Activated CD4-positive, alpha-beta memory T cell treated with anti-CD3 and anti-CD28 coated beads, Interleukin-2, amount 10 ng/mL, durations not matched to agents 7 days and 5 days (primary cell): ENCODE data around the gene GPC6. TPM values are rescaled to one million over a fixed set of nuclear protein-coding genes. Genes with fewer than 3 reads are reported as not detected.

ENCODE experiments used
- CTCF ChIA-PET: fragments of 350-600 bp; sonication (Branson Sonifier 250); formaldehyde crosslinking; loops from one replicate; lab custom pipeline; 2021; ENCODE audit warnings: antibody characterized with exemption, inconsistent platforms; lab: Charles Lee
- POLR2A ChIA-PET: fragments of 350-600 bp; sonication (Branson Sonifier 250); formaldehyde crosslinking; loops from one replicate; lab custom pipeline; 2021; ENCODE audit warnings: antibody characterized with exemption; lab: Charles Lee
- DNase-seq: peaks from one replicate; pipeline ENCODE4 v3.0.0-alpha.2; 2020
- H3K27ac Mint-ChIP-seq: one replicate; pipeline ENCODE4 v1.8.0; 2021; ENCODE audit warnings: mild to moderate bottlenecking, mixed read lengths
- H3K27me3 Mint-ChIP-seq: one replicate; pipeline ENCODE4 v1.8.0; 2021; ENCODE audit warnings: mixed read lengths
- H3K36me3 Mint-ChIP-seq: one replicate; pipeline ENCODE4 v1.8.0; 2021; ENCODE audit warnings: low read depth, mixed read lengths
- H3K4me1 Mint-ChIP-seq: one replicate; pipeline ENCODE4 v1.8.0; 2021; ENCODE audit warnings: mixed read lengths
- H3K4me3 Mint-ChIP-seq: one replicate; pipeline ENCODE4 v1.8.0; 2021; ENCODE audit warnings: mild to moderate bottlenecking, mixed read lengths
- H3K9me3 Mint-ChIP-seq: one replicate; pipeline ENCODE4 v1.8.0; 2021; ENCODE audit warnings: mixed read lengths
- total RNA-seq, 2 experiments: library from RNA; stranded (reverse); gene quantifications; one replicate each; pipeline ENCODE4 v1.2.3, GENCODE V29; 2021

The GPC6 gene
- total RNA-seq, 2 experiments from 2014 or later = not detected

DNA sequence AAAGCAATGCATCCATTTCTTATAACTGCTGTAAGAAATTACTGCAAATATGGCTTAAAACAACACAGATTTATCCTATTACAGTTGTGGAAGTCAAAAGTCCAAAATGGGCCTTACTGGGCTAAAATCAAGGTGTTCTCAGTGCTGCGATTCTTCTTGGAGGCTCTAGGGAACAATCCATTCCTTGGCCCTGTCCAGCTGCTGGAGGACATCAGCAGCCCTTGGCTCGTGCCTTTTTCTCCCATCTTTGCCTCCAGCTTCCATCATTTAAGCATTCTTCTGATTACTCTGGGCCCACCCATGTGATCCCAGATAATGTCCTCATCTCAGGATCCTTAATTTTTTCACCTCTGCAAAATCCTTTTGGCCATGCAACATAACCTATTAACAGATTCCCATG lies 645.8 kb downstream of the GPC6 start:
- no peak for DNase-seq
- no peaks in the 10 kb centered on the region for H3K36me3 Mint-ChIP-seq
- no peak overlapping the region for H3K27ac Mint-ChIP-seq
- no peaks in the 10 kb centered on the region for H3K27me3 Mint-ChIP-seq
- no peaks in the 10 kb centered on the region for H3K4me1 Mint-ChIP-seq
- ChIA-PET CTCF (no interaction called here), POLR2A (no interaction called here)
- H3K9me3 Mint-ChIP-seq = no peaks in the 10 kb centered on the region
- H3K4me3 Mint-ChIP-seq = no peak overlapping the region

DNA sequence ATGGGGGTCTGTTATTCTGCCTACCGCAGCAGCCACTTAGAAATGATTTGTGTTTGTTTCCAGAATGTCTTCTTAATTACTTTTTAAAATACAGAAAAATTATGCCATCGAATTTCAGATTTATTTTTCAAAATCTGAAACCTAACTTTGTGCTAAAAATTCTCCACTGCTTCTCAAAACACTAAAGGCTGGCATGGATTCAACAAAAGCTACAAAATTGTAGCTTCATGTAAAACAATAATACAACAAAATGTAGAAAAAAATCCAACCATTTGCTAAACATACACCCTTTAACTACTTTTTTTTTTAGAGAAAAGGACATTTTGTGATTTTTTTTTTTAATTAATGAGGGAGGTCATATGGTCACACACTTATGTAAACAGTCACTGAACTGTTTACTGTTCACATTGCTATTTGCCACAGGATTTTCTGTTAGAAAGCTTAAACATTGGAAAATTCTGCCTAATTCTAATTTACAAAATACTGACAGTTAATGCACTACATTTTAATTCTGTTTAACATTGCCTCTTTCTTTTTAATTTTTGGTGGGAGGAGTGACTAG lies 646.3 kb downstream of the GPC6 start:
- ChIA-PET POLR2A (no interaction called here), CTCF (no interaction called here)
- Mint-ChIP-seq H3K4me1 (no peaks in the 10 kb centered on the region), H3K9me3 (no peaks in the 10 kb centered on the region), H3K27me3 (no peaks in the 10 kb centered on the region), H3K27ac (no peak overlapping the region), H3K4me3 (no peak overlapping the region), H3K36me3 (no peaks in the 10 kb centered on the region)
- no peak for DNase-seq

DNA sequence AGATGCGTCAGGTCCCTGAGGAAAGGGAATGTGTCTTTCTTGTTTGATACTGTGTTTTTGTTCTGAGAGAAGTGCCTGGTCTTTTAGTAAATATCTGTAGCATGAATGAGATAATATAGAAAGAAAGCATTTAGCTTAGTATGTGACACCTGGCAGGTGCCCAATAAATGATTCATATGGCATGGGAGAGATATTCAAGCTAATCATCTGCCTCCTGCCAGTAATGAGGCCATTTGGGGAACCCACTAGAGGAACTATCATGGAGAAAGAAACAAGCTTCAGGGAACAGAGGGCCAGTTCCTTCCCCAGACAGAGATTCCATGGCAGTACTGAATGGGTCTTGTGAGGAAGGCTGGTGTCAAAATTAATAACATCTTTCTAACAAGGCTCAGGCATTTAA lies 648.9 kb downstream of the GPC6 start:
- Mint-ChIP-seq H3K36me3 (no peaks in the 10 kb centered on the region), H3K27me3 (no peaks in the 10 kb centered on the region), H3K4me3 (no peak overlapping the region), H3K27ac (no peak overlapping the region), H3K4me1 (no peaks in the 10 kb centered on the region), H3K9me3 (peaks cover 2% of the 10 kb centered on the region)
- DNase-seq = no peak
- CTCF ChIA-PET = no interaction called here
- POLR2A ChIA-PET = no interaction called here

DNA sequence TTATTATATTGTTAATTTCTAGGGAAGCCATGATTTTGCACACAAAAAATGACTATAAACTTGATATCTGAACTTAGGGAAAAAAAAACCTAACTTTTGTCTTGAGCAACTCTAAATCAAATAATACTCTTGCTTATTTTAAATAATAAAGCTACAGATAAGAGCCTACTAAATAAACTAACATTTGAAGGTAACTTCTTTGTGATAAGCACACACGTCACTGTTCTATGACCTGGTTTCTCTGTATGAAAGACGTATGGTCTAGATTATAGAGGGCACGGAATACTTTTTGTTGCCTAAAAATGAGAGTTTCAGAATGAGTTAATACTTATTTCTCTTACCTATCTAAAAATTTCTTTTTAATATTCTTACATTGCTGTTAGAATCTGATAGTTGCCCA lies 649.6 kb downstream of the GPC6 start:
- DNase-seq = no peak
- CTCF ChIA-PET = no interaction called here
- no peak overlapping the region for H3K27ac Mint-ChIP-seq
- peaks cover 2% of the 10 kb centered on the region for H3K9me3 Mint-ChIP-seq
- H3K4me3 Mint-ChIP-seq = no peak overlapping the region
- POLR2A ChIA-PET = no interaction called here
- no peaks in the 10 kb centered on the region for H3K4me1 Mint-ChIP-seq
- no peaks in the 10 kb centered on the region for H3K36me3 Mint-ChIP-seq
- no peaks in the 10 kb centered on the region for H3K27me3 Mint-ChIP-seq

DNA sequence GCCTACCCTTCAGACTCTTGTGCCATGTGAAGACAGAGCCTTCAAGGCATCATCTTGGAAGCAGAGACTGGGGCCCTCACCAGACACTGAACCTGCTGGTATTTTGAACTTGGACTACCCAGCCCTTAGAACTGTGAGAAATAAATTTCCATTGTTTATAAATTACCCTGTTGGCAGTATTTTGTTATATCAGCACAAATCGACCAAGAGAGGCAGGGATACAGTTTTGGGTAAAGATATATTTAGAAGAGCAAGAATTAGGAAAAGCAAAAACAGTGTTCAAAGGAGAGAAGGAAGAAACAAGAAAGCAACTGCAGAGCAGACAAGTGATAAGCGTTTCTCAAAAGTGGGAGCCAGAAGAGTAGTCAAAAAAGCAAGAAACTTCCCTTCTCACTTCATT lies 652.1 kb downstream of the GPC6 start:
- Mint-ChIP-seq H3K4me3 (no peak overlapping the region), H3K27ac (no peak overlapping the region), H3K27me3 (no peaks in the 10 kb centered on the region), H3K36me3 (no peaks in the 10 kb centered on the region), H3K4me1 (no peaks in the 10 kb centered on the region), H3K9me3 (peaks cover 2% of the 10 kb centered on the region)
- DNase-seq = no peak
- CTCF ChIA-PET = no interaction called here
- POLR2A ChIA-PET = no interaction called here

DNA sequence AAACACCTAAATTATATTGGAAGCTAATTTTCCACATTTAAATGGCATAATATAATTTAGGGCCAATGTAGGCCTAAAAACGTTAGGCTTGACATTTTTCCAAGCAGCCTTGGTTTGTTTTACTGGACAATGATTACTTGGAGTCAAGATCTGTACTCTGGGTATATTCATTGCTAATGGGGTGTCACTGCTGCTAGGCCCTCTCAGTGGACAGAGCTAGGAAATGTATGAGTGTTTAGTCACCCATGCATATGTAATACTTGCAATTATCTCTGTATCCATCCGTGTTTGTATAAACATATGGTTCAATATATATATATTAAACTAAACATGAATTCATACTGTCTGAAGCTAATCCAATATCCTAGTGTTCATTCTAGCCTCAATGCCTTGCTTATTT lies 654.8 kb downstream of the GPC6 start:
- DNase-seq = no peak
- peaks cover 2% of the 10 kb centered on the region for H3K9me3 Mint-ChIP-seq
- no peak overlapping the region for H3K27ac Mint-ChIP-seq
- ChIA-PET POLR2A (no interaction called here), CTCF (no interaction called here)
- H3K36me3 Mint-ChIP-seq = no peaks in the 10 kb centered on the region
- no peaks in the 10 kb centered on the region for H3K4me1 Mint-ChIP-seq
- no peak overlapping the region for H3K4me3 Mint-ChIP-seq
- no peaks in the 10 kb centered on the region for H3K27me3 Mint-ChIP-seq

DNA sequence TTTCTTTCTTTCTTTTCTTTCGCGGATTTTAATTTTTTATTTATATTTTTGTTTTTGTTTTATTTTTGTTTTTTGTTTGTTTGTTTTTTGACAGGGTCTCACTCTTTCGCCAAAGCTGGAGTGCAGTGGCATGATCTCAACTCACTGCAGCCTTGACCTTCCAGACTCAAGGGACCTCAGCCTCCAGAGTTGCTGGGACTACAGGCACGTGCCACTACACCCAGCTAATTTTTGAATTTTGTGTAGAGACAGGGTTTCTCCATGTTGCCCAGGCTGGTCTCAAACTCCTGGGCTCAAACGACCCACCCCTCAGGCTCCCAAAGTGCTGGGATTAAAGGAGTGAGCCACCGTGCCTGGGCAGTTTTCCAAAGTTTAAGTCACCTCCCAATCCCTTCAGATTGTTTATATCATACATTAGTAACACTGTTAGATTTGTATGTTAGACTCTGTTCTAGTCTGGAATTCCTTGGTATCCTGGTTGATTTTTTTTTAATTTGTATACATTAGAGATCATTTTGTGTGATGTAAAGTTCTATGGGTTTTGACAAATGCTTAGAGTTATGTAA lies 655.6 kb downstream of the GPC6 start:
- no peak overlapping the region for H3K27ac Mint-ChIP-seq
- ChIA-PET CTCF (no interaction called here), POLR2A (no interaction called here)
- no peak for DNase-seq
- no peaks in the 10 kb centered on the region for H3K36me3 Mint-ChIP-seq
- H3K9me3 Mint-ChIP-seq = peaks cover 2% of the 10 kb centered on the region
- H3K27me3 Mint-ChIP-seq = no peaks in the 10 kb centered on the region
- H3K4me1 Mint-ChIP-seq = no peaks in the 10 kb centered on the region
- H3K4me3 Mint-ChIP-seq = no peak overlapping the region

DNA sequence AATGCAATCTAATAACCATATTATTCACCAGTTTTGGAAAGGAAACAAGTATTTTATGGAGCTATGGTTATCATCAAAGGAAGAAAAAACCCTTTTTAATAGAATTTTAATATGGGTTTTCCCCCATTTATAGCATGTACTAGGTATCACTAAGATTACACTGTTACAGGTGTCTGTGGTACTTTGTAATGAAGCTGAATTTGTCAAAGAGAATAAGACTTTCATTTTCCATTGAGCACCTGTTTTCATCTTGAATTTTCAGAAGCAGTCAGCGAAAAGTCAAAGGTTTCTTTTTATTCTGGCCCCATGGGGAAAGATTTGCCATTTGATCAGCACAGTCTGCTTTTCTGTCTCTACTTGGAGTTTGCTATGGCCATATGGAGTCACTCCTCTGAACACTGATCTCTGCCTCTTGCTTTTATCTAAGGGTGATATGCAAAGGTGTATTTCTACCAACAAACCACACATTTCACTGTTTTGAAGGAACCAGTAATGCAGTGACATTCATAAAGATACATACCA lies 662.9 kb downstream of the GPC6 start:
- Mint-ChIP-seq H3K9me3 (no peaks in the 10 kb centered on the region), H3K27me3 (no peaks in the 10 kb centered on the region), H3K36me3 (no peaks in the 10 kb centered on the region), H3K27ac (no peak overlapping the region), H3K4me1 (no peaks in the 10 kb centered on the region), H3K4me3 (no peak overlapping the region)
- ChIA-PET POLR2A (no interaction called here), CTCF (no interaction called here)
- DNase-seq = no peak

DNA sequence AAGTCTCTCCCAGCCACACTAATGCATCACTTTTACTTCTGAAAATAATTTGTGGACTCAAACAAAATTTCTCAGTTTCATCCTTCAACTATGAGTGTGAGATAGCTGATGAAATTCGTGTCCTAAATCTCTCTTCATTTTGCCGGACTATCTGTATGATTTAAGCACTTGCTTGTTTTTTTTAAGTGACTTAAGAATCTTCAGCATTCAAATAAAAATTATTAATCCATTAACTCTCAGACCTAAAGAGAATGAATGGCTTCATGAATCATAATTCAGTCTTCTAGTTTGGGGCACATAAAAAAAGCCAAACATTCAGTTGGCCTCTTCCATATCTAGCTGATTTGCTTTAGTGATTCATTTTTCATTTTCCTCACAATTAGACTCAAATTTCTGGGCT lies 673.4 kb downstream of the GPC6 start:
- H3K36me3 Mint-ChIP-seq = no peaks in the 10 kb centered on the region
- ChIA-PET CTCF (no interaction called here), POLR2A (no interaction called here)
- no peaks in the 10 kb centered on the region for H3K4me1 Mint-ChIP-seq
- H3K4me3 Mint-ChIP-seq = no peak overlapping the region
- no peaks in the 10 kb centered on the region for H3K27me3 Mint-ChIP-seq
- DNase-seq = no peak
- no peak overlapping the region for H3K27ac Mint-ChIP-seq
- H3K9me3 Mint-ChIP-seq = no peaks in the 10 kb centered on the region

DNA sequence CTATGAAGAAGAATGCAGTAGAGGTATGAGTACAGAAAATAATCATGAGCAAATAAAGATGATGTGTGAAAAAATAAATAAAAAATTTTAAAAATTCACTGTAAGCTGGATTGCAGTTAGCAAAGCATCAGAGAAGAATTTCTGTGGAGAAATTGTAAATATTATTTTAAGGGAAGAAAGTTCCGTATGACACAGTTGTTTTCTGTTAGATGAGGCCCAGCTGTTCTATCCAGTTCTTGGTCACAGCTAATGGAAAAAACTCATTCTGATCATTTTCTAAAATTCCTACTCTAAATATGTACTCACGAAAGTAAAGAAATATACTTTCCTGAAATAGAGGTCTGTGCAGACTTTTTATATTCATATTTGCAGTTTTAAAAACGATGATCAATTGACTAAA lies 674.1 kb downstream of the GPC6 start:
- Mint-ChIP-seq H3K27me3 (no peaks in the 10 kb centered on the region), H3K9me3 (no peaks in the 10 kb centered on the region), H3K36me3 (no peaks in the 10 kb centered on the region), H3K27ac (no peak overlapping the region), H3K4me3 (no peak overlapping the region), H3K4me1 (no peaks in the 10 kb centered on the region)
- ChIA-PET CTCF (no interaction called here), POLR2A (no interaction called here)
- no peak for DNase-seq

DNA sequence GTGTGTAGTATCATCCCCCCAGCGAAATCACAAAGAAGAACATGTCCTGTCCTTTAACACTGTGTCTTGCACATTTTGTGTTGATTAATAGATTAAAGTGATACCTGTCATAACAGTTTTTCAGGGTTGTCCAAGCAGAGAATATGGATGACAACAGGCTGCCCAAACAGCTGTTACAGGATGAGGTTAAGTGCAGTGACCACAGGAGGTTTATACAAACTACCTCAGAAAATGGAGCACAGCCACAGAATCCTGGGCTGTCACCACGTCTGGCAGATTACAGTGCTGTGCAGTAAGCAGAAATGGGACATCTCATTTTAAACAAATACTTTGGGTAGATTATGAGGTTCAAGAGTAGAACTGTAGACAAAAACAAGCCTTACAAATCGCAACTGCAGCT lies 677.3 kb downstream of the GPC6 start:
- H3K27ac Mint-ChIP-seq = no peak overlapping the region
- H3K4me3 Mint-ChIP-seq = no peak overlapping the region
- H3K36me3 Mint-ChIP-seq = no peaks in the 10 kb centered on the region
- H3K27me3 Mint-ChIP-seq = no peaks in the 10 kb centered on the region
- ChIA-PET CTCF (no interaction called here), POLR2A (no interaction called here)
- H3K4me1 Mint-ChIP-seq = no peaks in the 10 kb centered on the region
- no peaks in the 10 kb centered on the region for H3K9me3 Mint-ChIP-seq
- no peak for DNase-seq

DNA sequence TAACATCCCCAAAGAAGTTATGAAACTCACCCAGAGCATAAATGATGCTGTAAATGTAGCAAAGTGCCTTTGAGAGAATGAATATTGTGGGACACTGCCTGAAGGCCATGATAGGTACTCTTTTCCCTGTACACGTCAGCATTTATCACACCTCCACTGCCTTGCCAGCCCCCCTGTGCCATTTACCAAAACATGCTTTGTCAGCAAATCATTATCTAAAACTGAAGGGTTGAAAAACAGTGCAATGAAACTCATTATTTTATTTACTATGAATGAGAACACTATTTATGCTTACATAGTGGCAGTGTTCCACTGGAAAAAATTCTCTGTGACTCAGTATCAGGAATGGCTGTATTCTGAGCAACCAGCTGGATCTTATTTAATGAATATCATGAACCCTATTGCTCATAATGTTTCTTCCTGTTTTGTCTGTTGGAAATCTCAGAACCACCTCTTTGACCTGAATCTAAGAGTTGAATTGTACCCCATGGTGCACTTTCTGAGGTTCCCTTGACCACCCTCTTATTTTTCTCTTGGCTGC lies 688.7 kb downstream of the GPC6 start:
- H3K4me3 Mint-ChIP-seq = no peak overlapping the region
- DNase-seq = no peak
- H3K36me3 Mint-ChIP-seq = no peaks in the 10 kb centered on the region
- no peak overlapping the region for H3K27ac Mint-ChIP-seq
- H3K4me1 Mint-ChIP-seq = no peaks in the 10 kb centered on the region
- CTCF ChIA-PET = no interaction called here
- POLR2A ChIA-PET = no interaction called here
- H3K9me3 Mint-ChIP-seq = no peaks in the 10 kb centered on the region
- no peaks in the 10 kb centered on the region for H3K27me3 Mint-ChIP-seq

DNA sequence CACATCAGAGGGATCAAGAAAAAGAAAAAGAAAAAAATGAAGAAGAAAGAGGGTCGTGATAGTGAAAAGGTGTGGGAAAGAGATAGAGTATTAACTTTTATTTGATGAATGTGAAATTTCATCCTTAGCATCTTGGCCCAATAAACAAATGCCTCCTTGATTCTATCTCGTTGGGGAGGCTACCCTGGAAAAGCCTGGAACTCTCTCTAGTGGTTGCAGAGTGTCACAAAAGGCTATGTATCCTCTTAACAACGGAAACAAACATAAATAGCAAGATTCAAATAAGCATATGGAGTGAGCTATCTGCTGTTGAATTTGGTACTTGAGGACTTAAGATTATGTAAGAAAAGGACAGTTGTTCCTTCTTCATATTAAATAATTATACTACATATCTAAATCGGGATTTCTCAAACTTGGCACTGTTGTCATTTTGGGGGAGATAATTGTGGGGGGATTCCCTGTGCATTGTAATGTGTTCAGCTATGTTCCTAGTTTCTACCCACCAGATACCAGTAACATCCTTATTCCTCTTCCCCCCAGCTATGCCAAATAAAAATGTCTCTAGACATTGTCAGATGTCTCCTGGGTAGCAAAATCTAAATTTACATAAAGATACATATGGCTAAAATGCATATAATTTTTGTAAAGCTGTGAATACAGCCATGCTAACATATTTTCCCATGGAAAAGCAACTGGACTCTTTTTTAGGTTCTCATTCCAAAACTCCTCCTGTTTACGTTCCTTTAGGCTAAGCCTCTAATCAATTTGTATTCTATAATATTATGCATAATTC lies 695.7 kb downstream of the GPC6 start:
- Mint-ChIP-seq H3K4me3 (no peak overlapping the region), H3K9me3 (no peaks in the 10 kb centered on the region), H3K4me1 (no peaks in the 10 kb centered on the region), H3K27ac (no peak overlapping the region), H3K36me3 (no peaks in the 10 kb centered on the region), H3K27me3 (no peaks in the 10 kb centered on the region)
- CTCF ChIA-PET = no interaction called here
- POLR2A ChIA-PET = no interaction called here
- DNase-seq = no peak
